Hepatocyte (in vitro differentiated cells): ENCODE measurements around the gene COL4A3.
"Not testable (repeated sequence)": the region's sequence is repeated elsewhere in the genome, so short reads cannot be mapped to it uniquely, and the experiment has no call there.

Source experiments
- CTCF ChIP-seq: fragments of 200-600 bp; sonication (generic); IDR thresholded peaks from 2 replicates; pipeline ENCODE4 v1.5.1; 2016; ENCODE audit warnings: antibody characterized with exemption, mild to moderate bottlenecking; ENCODE audit not compliant: poor library complexity
- EZH2 ChIP-seq: fragments of 200-600 bp; sonication (generic); IDR thresholded peaks from 2 replicates; pipeline ENCODE4 v1.6.1; 2016; ENCODE audit warnings: antibody characterized with exemption, mild to moderate bottlenecking, borderline replicate concordance
- EZH2phosphoT487 ChIP-seq: fragments of 200-600 bp; sonication (generic); IDR thresholded peaks from one replicate; pipeline ENCODE4 v1.6.1; 2018; ENCODE audit warnings: antibody characterized with exemption, mild to moderate bottlenecking, low read depth, moderate library complexity; ENCODE audit not compliant: unreplicated experiment, severe bottlenecking

- not testable (repeated sequence) for TF ChIP-seq EZH2phosphoT487, CTCF, EZH2
Measured at GRCh38 chr2:227225641-227226040, 61.2 kb downstream of the COL4A3 start.
